HG03439 (cell line): ENCODE measurements around the gene OR8D2.
"Not testable (repeated sequence)": the region's sequence is repeated elsewhere in the genome, so short reads cannot be mapped to it uniquely, and the experiment has no call there.

Experiments
- ATAC-seq: cut with Tn5 transposase; IDR thresholded peaks from one replicate; pipeline ENCODE4 v1.9.1; 2021; ENCODE audit warnings: mild to moderate bottlenecking, moderate library complexity; ENCODE audit not compliant: unreplicated experiment

OR8D2 gene

GRCh38 chr11:124294687-124295086 is 25.3 kb downstream of the OR8D2 start:
- no peak for ATAC-seq

DNA sequence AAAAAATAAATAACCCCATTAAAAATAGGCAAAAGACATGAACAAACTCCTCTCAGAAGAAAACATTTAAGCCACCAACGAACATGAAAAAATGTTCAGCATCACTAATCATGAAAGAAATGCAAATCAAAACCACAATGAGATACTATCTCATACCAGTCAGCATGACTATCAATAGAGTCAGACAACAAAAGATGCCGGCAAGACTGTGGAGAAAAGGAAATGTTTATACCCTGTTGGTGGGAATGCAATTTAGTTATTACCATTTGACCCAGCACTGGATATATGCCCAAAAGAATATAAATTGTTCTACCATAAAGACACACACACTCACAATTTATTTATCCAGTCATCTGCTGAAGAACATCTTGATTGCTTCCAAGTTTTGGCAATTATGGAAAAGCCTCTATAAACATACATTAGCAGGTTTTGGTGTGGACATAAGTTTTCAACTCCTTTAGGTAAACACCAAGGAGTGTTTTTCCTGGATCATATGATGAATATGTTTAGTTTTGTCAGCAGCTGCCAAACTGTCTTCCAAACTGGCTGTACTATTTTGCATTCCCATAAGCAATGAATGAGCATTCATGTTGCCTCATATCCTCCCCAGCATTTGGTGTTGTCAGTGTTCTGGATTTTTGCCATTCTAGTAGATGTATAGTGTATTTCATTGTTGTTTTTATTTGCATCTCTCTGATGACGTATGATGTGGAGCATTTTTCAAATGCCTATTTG is 34.2 kb downstream of the OR8D2 start:
- ATAC-seq, result no peak

- ATAC-seq, result no peak
These were observed 41.7 kb downstream of the OR8D2 start for GRCh38 chr11:124278261-124278660.

DNA sequence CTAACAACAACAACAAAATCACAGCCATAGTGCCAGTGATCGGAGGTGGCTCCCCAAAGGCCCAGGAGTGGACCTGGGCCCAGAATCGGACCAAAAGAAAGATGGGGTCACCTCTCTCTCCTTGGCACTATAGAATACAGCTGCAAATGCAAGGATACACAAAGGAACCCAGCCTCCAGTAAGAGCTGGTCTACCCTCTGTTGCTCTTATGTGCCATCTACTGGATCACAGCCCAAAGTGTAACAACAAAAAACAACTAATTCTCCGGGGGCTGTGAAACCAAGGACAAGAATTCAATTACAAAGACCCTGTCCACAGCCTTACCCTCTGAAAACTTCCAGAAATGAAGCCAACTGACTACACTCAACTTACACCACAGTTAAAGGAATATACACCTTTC is 42.2 kb downstream of the OR8D2 start:
- no peak for ATAC-seq

DNA sequence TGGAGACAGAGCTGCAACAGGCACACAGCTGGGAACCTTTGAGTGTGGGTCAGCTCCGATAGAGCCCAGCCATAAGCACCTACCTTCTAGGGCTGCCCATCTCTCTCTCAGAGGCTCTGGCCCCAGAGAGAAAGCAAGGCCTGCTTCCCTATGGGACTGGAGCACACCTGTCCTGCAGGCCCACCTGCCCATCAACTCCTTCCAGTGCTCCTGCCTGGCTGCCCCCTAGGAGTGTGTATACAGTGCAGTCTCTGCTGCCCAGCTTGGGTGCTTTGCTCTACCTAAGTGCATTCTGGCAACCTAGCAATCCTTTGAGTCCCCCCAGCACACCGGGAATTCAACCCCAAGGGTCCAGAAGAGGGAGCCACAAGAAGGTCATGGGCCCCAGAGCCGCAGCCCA is 42.8 kb downstream of the OR8D2 start:
- ATAC-seq, result no peak

DNA sequence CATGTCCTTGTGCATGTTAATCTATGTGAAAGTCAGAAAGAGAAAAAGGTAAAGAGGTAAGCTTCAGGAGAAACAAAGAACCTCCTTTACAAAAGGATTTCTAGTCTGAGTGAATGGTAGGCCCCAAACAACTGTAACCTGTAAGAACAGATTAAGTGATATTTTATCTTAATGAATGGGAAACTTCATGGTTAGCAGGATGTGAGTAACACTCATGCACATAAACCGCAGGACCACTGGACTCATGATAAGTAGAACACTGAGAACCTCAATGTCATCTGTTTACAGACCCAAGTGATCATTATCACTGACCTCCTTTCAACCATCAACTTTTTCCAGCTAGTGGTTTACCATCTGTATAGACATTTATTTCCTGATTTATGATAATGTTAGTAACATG is 43.9 kb downstream of the OR8D2 start:
- no peak for ATAC-seq

DNA sequence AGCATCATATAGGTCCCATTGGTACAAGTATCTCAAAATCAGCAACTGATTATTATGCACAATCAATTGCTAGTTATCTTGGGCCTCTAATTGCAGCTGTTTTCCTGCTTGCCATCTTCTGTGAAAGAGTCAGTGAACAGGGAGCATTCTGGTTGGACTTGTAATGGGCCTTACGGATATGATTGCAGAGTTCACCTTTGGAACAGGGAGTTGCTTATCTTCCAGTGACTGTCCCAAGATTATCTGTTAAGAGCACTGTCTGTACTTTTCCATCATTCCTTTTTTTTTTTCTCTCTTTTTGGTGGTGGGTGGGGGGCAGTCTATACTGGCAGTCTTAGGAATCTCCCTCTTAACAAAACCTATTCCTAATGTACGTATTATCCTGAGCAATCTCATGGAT is 46.0 kb downstream of the OR8D2 start:
- ATAC-seq, result no peak

GRCh38 chr11:124270886-124271285 is 49.1 kb downstream of the OR8D2 start:
- not testable (repeated sequence) for ATAC-seq
